Measurements from ENCODE around the gene KCNMA1. TPM values are rescaled to one million over a fixed set of nuclear protein-coding genes. Genes with fewer than 3 reads are reported as not detected.

KCNMA1 gene
- total RNA-seq, 3 donors from 2014 or later, result 45.4 to 312 (median 62.4) TPM

GRCh38 chr10:77231375-77231774 is 406.2 kb downstream of the KCNMA1 start:
- Histone ChIP-seq H3K4me1 (ENCODE audit: low read depth) (no peaks in the 10 kb centered on the region), H3K9me3 (no peaks in the 10 kb centered on the region), H3K4me3 (no peak overlapping the region), H3K36me3 (ENCODE audit: low read depth) (no peaks in the 10 kb centered on the region)
- intact Hi-C loops (cut with DNase I, micrococcal nuclease), result no loop called here
- DNase-seq (no peak), ATAC-seq (no peak)
- no peak for TF ChIP-seq CTCF (IDR thresholded peaks at IDR 0.05)

- ATAC-seq (no peak), DNase-seq (no peak)
- Histone ChIP-seq H3K4me3 (no peak overlapping the region), H3K36me3 (ENCODE audit: low read depth) (no peaks in the 10 kb centered on the region), H3K9me3 (no peaks in the 10 kb centered on the region), H3K4me1 (ENCODE audit: low read depth) (no peaks in the 10 kb centered on the region)
- intact Hi-C loops (cut with DNase I, micrococcal nuclease), result no loop called here
- TF ChIP-seq CTCF (IDR thresholded peaks at IDR 0.05), result no peak
These were observed 407.4 kb downstream of the KCNMA1 start for GRCh38 chr10:77230194-77230593.

GRCh38 chr10:77229704-77230103 is 407.9 kb downstream of the KCNMA1 start:
- DNase-seq, result no peak
- H3K36me3 ChIP-seq (ENCODE audit: low read depth), result no peaks in the 10 kb centered on the region
- no peak for TF ChIP-seq CTCF (IDR thresholded peaks at IDR 0.05)
- no peak overlapping the region for H3K4me3 ChIP-seq
- ATAC-seq, result no peak
- no peaks in the 10 kb centered on the region for H3K4me1 ChIP-seq (ENCODE audit: low read depth)
- intact Hi-C loops (cut with DNase I, micrococcal nuclease), result no loop called here
- H3K9me3 ChIP-seq, result no peaks in the 10 kb centered on the region

- Histone ChIP-seq H3K9me3 (no peaks in the 10 kb centered on the region), H3K4me1 (ENCODE audit: low read depth) (no peaks in the 10 kb centered on the region), H3K36me3 (ENCODE audit: low read depth) (no peaks in the 10 kb centered on the region), H3K4me3 (no peak overlapping the region)
- DNase-seq (no peak), ATAC-seq (no peak)
- TF ChIP-seq CTCF (IDR thresholded peaks at IDR 0.05), result no peak
- intact Hi-C loops (cut with DNase I, micrococcal nuclease), result no loop called here
These were observed 409.0 kb downstream of the KCNMA1 start for GRCh38 chr10:77228559-77228958.

- H3K4me3 ChIP-seq, result no peak overlapping the region
- no peak for TF ChIP-seq CTCF (IDR thresholded peaks at IDR 0.05)
- no peaks in the 10 kb centered on the region for H3K36me3 ChIP-seq (ENCODE audit: low read depth)
These were observed 410.6 kb downstream of the KCNMA1 start for GRCh38 chr10:77226853-77227565.

GRCh38 chr10:77226452-77226851 is 411.2 kb downstream of the KCNMA1 start:
- DNase-seq (no peak), ATAC-seq (no peak)
- H3K4me3 ChIP-seq, result no peak overlapping the region
- H3K36me3 ChIP-seq (ENCODE audit: low read depth), result no peaks in the 10 kb centered on the region
- no peak for TF ChIP-seq CTCF (IDR thresholded peaks at IDR 0.05)
- intact Hi-C loops (cut with DNase I, micrococcal nuclease), result no loop called here
- no peaks in the 10 kb centered on the region for H3K4me1 ChIP-seq (ENCODE audit: low read depth)
- no peaks in the 10 kb centered on the region for H3K9me3 ChIP-seq

More at GRCh38 chr10:77226853-77227565, 410.6 kb downstream of the KCNMA1 start:
- H3K4me1 ChIP-seq (ENCODE audit: low read depth), result no peaks in the 10 kb centered on the region
- DNase-seq, result no peak
- no peaks in the 10 kb centered on the region for H3K9me3 ChIP-seq
- intact Hi-C loops (cut with DNase I, micrococcal nuclease), result no loop called here
- ATAC-seq, result no peak
